Spleen (tissue), 7 donors: ENCODE data around the gene TPO.

Experiments used
- POLR2A ChIP-seq, 3 donors: fragments of 450-650 bp; IDR thresholded peaks; one replicate each; pipeline ENCODE4 v1.5.1; 2017; ENCODE audit warnings: antibody characterized with exemption in 3 of 3, mild to moderate bottlenecking in 1 of 3
- POLR2AphosphoS5 ChIP-seq, 3 donors: sonication (generic); formaldehyde crosslinking; IDR thresholded peaks; one replicate each; pipeline ENCODE4 v1.5.1; 2017; ENCODE audit warnings: antibody characterized with exemption in 3 of 3
- TF ChIP-seq, protein P1 (sequence below), 11 experiments: fragments of 200-600 bp in 7 of 11; fragments of 450-650 bp in 4 of 11; sonication (generic) in 4 of 11; IDR thresholded peaks in 8 of 11; conservative IDR thresholded peaks in 3 of 11; 1 replicate in 7 of 11; 2 replicates in 4 of 11; pipeline versions ENCODE4 v1.4.0 to v1.8.0; 2016 to 2021; ENCODE audit warnings: antibody characterized with exemption in 11 of 11, inconsistent platforms in 4 of 11, mild to moderate bottlenecking in 1 of 11
- donor health status: DM: no; HTN: no; CAD: no; lungs with moderate emphysema.
- donor health status: DM: no; HTN: no; CAD: no.
- donor health status: DM: no; HTN: no; CAD: no.

DNA sequence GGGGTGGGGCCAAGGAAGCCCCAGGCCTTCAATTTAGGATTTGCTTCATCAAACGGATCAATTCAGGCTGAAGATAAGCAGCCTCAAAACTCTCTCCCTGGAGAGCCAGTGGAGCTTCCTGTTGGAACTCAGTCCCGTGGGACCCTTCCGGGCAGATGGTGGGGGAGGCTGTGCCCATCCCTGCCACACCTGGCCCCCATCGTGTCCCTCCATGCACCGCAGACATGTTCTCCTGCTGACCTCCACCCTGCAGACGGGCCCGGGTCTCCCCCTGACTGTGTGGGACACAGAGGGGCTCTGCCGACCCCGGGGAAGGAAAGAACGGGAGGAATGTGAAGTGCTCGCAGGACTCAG lies 144.2 kb downstream of the TPO start:
- TF ChIP-seq, protein P1, sequence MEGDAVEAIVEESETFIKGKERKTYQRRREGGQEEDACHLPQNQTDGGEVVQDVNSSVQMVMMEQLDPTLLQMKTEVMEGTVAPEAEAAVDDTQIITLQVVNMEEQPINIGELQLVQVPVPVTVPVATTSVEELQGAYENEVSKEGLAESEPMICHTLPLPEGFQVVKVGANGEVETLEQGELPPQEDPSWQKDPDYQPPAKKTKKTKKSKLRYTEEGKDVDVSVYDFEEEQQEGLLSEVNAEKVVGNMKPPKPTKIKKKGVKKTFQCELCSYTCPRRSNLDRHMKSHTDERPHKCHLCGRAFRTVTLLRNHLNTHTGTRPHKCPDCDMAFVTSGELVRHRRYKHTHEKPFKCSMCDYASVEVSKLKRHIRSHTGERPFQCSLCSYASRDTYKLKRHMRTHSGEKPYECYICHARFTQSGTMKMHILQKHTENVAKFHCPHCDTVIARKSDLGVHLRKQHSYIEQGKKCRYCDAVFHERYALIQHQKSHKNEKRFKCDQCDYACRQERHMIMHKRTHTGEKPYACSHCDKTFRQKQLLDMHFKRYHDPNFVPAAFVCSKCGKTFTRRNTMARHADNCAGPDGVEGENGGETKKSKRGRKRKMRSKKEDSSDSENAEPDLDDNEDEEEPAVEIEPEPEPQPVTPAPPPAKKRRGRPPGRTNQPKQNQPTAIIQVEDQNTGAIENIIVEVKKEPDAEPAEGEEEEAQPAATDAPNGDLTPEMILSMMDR (IDR thresholded peaks at IDR 0.05 in 8 of 11, conservative IDR thresholded peaks at IDR 0.05 in 3 of 11): no peak
- TF ChIP-seq POLR2A (IDR thresholded peaks at IDR 0.05) (no peak), POLR2AphosphoS5 (IDR thresholded peaks at IDR 0.05) (no peak)
